Stimulated activated CD4-positive, alpha-beta T cell treated with anti-CD3 and anti-CD28 coated beads, Interleukin-12 subunit alpha, Interleukin-12 subunit beta, amount 100 ng/mL, for 4 hours (primary cell): Measurements from ENCODE around the gene TMEM248.
A peak's percentile ranks its signal among the peaks of the same experiment; 100 is the strongest.
"Not testable (repeated sequence)": the region's sequence is repeated elsewhere in the genome, so short reads cannot be mapped to it uniquely, and the experiment has no call there.

Source experiments
- DNase-seq: peaks from one replicate; pipeline ENCODE4 v3.0.0-alpha.2; 2020

TMEM248 gene

DNA sequence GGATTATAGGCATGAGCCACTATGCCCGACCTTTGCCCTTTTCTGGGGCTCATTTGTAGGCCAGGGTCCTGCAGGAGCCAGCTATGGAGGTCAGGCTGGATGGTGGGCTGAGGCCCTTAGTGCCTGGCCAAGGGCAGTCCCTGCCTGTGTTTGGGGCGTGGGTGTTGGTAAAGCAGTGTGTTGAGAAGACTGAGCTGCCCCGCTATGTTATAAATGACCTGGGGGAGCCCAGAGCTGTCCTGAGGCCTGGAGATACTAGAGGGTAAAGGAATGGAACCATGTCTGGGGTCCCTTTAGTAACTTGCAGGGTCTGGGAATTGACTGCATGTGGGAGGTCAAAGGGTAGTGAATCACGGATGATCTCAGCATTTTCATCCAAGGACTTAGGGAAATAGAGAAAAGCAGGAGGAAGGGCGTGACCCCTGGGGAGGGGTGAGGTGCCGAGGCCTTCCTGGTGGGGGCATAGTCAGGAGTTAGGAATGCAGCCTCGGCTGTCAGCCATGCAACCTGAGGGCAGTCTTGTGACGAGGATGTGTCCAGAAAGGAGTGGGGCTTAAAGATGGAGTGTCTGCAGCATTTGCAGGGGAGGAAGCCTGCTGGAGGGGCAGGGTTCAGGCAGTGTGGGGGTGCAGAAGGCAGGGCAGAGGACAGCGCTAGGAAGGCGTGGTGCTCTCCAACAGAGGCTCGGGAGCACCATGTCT is 31.5 kb downstream of the TMEM248 start:
- DNase-seq: no peak

DNA sequence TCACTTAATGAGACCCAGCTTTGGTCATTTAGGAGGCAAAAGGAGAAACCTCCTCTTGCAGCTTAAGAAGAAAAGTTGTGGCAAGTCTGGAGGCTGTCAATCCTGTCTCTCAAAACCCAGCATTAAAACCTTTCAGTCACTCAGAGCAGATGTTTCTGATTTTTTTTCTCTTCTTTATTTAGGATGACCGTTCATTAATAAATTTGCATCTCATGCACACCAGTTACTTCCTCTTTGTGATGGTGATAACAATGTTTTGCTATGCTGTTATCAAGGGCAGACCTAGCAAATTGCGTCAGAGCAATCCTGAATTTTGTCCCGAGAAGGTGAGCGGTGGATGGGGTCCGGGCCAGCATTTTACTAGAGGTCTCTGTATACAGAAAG is 32.0 kb downstream of the TMEM248 start:
- DNase-seq: no peak

DNA sequence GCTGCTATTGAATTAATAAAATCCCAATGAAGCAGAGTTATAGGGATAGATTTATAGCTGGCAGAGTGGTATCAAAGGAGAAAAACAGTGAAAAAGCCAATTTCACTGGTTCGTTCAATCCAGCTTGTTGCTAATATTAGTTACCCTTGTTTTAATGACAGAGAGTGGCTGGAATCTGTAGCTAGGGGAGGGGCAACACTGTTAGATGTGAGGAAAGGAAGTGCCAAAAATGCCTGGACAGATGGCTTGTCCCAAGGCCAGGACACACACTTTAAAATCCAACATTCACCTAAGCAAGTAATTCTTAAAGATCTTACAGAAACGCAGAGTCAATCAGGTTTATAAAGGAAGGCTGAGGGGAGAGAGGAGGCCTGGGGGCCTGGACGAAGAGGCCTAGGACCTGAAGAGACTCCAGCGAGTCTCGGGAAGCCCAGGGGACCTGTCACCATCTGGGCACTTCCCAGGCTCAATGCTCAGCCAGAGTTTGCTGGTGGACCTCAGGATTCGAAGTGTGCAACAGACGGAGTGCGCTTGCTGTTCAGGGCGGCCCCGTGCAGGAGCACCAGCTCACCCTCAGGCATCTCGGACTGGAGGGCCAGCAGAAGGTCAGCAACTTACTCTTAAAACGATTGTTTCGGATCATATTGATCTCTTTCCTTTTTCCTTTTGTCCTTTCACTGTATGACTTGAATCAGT is 36.7 kb downstream of the TMEM248 start:
- no peak for DNase-seq

DNA sequence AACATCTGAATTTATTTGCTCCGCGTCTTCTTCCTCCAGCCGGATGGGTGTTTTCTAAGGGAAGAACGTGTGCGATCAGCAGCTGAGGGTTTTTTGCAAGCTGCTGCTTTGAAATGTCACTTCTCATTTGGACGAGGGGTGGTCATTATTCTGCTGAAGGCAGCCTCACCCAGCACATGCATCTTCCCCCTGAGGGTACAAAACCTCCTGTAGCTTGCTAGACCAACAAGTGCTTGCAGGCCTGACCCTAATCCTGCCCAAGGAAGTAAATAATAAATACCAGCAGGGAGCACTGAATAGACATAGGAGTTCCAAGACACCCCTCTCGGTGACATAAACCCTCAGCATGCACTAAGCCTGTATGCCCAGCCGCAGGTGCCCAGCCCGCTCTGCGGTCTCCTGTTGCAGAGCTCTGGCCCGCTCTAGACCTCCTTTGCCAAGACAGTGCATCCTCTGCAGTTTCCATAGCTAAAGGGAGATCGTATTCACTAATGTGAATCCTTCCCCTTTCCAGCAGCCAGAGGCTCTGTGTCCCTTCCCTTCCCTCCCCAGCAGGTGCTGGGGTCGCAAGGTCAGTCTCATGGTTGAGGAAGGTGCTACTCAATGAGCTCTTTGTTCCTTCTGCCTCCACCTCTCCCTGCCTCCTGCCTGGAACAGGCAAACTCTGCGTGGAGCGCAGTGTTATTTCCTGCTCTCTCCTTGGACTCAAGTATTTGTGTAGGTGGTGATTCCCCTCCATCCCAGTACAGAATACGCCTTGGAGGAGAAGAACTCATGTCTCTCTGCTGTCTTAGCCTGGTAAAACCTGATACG is 37.7 kb downstream of the TMEM248 start:
- no peak for DNase-seq

DNA sequence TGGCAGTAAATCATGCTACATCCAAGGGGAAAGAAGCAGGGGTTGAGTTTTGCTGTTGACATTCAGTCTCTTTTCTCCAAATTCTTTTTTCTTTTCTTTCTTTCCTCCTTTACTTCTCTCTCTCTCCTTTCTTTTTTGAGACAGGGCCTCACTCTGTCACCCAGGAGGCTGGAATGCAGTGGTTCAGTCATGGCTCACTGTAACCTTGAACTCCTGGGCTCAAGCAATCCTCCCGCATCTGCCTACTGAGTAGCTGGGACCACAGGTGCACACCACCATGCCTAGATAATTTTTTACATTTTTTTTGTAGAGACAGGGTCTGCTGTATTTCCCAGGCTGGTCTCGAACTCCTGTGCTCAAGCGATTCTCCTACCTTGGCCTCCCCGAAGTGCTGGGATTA is 39.2 kb downstream of the TMEM248 start:
- no peak for DNase-seq

DNA sequence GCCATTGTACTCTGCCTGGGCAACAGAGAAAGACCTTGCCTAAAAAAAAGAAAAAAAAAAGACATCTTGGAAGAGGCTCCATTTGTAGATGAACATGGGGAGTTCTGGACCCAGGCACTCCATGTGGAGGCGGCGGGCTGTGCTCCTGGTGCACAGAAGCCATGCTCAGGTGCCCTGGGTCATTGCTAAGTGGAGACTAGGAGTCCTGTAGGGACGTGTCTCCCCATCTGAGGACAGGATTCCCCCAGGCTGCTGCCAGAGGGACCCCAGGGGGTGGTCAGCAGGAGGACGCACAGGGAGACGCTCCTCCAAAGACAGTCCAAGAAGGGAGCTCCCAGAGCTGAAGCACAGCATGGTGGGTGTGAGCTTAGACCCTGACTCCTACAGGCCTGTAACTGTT is 40.1 kb downstream of the TMEM248 start:
- DNase-seq: no peak

DNA sequence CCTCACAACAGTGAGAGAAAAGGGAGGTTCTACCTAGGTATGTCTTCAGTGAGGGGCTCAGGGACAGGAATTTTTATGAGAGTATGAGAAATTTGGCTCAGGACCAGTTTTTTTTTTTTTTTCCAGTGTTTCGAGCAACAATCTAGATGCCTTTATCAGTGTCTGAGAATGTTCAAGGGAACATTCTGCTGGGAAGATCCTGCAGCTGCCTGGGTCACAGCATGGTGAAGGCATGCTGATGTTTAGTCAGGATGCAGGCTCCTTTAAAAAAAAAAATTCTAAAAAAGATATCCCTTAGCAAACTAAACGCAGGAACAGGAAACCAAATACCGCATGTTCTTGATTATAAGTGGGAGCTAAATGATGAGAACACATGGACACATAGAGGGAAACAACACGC is 43.4 kb downstream of the TMEM248 start:
- no peak for DNase-seq

DNA sequence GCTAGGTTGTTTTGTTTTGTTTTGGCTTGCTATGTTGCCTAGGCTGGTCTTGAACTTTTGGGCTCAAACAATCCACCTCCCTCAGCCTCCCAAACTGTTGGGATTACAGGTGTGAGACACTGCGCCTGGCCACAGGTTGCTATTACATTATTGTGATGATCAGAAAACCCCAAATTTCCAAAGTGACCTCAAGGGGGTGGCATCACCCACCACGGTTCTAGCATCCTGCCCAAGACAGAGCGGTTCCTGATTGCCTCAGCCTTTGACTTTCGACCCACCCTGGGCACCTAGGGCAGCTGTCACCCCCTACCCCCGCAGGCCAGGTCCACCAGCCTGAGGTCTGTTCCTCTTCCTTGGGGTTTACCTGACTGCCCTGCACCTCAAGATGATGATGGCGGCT is 46.0 kb downstream of the TMEM248 start:
- DNase-seq: no peak

DNA sequence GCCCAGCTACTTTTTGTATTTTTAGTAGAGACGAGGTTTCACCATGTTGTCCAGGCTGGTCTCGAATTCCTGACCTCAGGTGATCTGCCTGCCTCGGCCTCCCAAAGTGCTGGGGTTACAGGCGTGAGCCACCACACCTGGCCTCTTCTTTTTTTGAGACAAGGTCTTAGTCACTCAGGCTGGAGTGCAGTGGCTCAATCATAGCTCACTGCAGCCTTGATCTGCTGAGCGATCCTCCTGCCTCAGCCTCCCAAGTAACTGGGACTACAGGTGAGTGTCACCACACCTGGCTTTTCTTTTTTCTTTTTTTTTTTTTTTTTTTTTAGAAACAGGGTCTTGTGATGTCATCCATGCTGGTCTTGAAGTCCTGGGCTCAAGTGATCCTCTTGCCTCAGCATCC is 48.0 kb downstream of the TMEM248 start:
- not testable (repeated sequence) for DNase-seq

DNA sequence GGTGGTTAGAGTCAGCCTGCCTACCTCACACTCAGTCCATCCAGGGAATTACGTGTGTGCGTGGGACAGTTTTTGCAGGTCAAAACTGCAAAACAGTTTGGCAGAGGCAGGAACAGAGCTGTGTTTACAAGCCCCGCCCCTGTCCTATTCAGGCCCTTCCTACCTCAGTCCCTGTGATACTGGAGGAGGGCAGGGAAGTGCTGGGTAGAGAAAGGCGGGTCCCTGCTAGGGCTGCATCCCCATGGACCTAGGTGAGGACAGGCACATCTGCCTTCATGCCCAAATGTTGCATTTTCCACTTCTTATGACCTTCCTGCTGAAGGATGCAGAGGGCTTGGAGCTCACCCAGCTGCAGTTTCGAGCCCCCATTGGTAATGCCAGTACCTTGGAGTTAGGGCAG is 49.3 kb downstream of the TMEM248 start:
- DNase-seq: no peak

DNA sequence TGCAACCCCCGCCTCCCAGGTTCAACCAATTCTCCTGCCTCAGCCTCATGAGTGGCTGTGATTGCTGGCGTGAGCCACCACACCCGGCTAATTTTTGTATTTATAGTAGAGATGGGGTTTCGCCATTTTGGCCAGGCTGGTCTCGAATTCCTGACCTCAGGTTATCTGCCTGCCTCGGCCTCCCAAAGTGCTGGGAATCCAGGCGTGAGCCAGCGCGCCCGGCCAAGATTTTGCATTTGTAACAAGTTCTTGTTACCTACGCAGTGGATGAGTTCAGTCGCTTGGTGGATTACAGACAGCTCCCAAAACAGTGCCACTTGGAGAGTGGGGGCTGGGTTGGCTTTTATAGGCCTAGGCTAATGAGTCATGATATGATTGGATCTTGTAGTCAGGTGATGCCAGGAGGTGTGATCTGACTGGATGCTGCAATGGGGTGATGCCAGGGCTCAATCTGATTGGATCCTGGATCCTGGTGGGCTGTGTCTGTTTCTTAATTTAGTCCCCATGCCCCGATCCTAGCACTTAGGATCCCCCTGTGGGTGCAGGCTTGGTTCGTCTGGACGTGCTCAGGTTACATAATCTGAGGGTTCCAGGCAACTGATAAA is 54.1 kb downstream of the TMEM248 start:
- no peak for DNase-seq

DNA sequence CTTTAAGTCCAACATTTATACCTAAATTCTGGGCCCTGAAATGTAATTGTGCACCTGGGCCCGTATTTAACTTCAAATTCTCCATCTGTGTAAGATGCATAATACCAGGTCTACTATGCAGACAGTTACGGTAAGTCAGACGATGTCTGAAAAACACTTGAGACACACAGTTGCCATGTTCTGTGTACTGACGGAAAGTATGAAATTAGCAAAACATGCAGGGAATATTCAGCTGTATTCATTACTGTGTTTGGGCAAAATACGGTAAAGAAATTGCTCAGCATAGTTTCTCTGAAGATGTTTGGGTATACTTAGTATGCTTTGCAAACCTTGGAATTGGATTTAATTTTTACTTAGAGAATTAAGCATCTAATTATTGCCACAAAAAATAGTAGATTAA is 57.3 kb downstream of the TMEM248 start:
- DNase-seq: not testable (repeated sequence)

DNA sequence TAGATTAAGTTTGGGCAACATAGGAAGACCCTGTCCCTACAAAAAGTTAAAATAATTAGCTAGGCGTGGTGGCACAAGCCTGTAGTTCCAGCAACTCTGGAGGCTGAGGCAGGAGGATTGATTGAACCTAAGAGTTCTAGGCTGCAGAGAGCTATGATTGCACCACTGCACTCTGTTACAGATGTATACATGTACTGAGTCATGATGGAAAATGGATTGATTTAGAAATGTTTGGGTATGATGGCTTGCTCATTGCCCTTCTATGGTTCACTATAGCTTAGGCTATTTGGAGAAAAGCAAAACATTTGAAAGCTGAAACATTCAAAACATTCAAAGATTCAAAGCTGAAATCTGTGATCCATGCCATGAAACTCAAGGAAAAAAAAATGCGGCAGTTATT is 58.0 kb downstream of the TMEM248 start:
- DNase-seq: not testable (repeated sequence)

DNA sequence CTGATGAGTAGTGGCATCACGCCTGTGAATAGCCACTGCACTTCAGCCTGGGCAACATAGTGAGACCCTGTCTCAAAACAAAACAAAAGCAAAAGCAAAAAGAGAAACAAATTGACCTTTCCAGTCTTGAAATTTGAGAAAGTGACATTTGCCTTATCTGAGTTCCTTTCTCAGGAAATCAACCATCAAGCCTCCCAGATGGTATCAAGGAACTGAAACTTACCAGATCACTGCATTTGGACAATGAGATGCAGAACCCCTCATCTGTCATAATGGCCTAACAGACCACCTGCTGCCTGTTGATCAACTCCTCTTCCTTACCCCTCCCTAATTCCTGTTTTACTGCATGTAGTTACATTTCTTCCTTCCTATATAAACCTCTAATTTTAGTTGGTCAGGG is 59.3 kb downstream of the TMEM248 start:
- not testable (repeated sequence) for DNase-seq

DNA sequence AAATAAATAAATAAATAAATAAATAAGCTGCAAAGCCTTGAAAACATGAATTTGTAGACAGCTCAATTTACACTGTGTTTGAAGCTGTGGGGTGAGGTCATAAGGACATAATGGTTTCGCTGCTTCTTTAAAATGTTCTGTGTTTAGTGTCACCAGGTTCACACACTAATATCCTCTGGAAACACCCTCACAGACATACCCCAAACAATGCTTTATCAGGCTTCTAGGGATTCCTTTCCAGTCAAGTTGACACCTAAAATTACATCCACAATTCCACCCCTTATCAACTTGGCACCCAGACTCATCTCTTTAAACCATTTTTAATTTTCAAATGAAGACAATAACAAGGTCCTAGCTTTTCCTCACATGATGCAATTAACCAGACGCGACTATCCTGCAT is 68.5 kb downstream of the TMEM248 start:
- DNase-seq: not testable (repeated sequence)

DNA sequence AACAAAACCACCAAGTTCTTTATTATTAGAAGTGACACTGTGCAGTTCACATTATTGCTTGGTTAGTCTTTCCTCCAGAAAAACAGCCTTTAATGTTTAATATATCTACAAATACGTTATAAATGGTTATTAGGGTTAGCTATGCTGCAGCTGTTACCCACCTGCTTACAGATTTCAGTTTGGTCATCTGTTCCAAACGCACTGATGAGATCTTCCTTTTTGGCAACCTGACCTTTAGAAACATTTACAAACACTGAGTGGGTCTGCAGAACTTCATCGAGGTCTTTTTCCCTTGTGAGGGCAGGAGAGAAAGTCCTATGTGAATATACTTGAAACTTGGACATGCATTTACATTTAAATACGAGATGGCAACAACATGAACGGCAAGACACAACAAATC is 73.0 kb downstream of the TMEM248 start:
- not testable (repeated sequence) for DNase-seq

DNA sequence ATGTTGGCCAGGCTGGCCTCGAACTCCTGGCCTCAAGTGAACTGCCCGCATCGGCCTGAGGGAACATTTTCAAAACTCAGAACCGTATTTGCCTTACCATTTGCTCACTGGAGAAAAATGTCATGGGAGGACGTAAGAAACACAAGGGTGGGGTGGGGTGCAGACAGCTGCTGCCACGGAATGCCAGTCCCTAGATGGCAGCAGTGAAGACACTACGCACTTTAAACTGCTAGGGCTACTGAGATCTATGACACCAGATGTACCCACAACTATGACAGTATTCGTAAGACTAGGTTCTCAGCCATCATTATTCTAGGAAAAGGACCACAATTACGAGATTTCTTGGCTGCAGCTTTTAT is 73.6 kb downstream of the TMEM248 start:
- peak; percentile 20 for DNase-seq

DNA sequence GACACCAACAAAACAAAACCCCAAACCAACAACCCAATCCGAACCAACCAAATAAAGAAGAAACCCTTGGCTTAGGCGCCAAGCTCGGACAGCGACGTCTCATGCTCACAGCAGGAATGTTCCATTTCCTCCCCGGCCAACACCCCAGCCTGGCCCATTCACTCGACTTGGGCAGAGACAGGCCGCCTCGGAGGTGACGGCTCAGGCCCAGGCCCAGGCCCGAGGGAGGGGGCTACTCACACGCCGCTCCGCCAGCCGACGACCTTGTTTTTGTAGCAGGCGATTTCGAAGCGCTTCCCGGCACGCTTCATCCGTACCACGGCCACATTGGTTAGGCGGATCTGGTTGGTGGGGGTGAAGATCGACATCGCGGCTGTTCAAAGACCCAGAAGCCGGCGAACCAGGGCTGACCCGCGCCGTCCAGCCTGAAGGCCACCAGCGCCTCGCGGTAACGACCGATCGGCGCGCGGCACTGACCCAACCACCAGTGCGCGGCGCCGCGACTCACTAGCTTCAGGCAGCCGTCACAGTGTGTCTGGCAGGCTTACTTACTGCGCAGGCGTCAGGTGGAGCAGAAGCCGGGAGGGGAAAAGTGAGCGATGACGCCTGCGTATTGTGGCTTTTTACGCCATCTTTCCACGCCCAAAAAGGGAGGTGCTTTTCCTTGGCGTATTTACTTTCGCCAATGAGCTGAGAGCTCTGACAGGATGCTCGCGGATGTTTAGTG is 74.2 kb downstream of the TMEM248 start, which contains the start of gene SBDS:
Gene SBDS, minus strand, starts transcription at position 537 of the 727 bp plus-strand sequence. Its CDS starts 169 bp downstream, at position 368.
- peak; percentile 82 for DNase-seq

DNA sequence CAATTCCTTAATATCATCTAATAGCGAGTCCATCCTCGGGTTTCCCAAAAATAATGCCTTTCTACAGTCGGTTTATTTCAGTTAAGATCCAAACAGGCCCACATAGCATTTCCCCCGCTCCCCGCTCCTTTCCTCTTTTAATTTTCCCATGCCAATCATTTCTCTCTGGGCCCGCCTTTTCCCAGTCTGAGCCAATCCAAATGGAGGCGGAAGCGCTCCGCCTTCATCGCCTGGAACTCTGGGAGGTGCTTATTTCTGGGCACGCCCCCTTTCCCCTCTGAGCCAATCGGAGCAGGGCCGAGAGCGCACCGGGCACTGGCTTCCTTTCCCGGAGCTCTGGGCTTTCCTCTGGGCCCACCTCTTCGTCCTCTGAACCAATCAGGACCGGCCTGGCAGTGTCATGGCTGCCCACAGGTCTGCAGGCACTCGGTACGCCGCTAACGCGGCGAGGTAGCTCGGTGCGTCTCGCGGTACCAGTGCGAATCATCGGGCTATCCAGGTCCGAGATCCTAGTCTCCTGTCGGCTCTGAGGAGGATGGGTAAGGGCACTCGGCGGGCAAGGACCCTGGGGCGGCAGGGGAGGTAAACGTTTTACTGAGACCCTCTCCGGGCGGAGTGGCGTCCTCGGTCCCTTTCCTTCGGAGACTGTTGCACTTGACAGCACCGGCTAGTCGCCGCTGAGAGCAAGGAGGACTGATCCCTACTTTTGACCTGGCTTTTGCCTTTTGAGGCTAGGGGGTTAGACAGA is 75.6 kb downstream of the TMEM248 start, which contains the start of gene TYW1:
Gene TYW1, plus strand, starts transcription at position 390 of the 748 bp plus-strand sequence. Its CDS starts 146 bp downstream, at position 536.
- peak; percentile 96 for DNase-seq

DNA sequence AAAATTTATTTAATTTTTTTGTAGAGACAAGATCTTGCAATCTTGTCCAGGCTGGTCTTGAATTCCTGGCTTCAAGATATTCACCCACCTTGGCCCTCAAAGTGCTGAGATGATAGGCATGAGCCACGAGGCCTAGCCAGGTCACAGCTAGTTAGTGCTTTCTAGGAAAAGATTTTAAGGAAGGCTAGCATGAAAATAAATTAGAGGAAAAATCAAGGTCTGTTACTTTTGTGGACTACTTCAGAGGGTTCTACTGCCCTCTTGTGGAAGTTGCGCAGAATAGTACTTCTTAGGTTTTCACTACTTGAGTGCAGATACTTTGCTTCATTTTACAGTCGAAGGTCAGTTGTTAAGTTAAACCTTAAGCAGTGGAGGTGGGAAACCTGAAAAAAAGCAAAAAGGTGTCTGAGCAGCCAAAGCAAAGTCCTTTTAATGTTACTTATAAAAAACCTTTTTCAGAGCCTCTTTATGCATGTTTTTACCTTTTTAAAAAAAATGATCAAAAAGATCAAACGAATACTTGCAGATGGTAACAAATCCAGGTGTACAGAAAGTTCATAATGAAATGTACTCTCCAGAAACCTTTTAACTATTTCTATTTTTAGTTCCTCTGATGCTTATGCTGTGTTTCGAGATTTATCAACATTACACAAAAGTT is 79.7 kb downstream of the TMEM248 start:
- not testable (repeated sequence) for DNase-seq

DNA sequence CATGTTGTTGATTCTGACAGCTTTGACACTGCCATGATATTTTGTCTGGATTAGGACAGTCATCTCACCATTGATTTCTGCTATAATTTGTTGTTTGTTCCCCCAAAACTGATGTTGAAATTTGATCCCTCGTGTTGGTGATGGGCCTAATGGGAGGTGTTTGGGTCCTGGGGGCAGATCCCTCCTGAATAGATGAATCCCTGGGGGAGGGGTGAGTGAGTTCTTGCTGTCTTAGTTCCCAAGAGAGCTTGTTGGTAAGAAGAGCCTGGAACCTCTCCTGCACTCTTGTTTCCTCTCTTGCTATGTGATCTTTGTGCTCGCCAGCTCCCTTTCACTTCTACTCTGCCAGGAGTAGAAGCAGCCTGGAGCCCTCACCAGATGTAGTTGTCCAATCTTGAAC is 83.1 kb downstream of the TMEM248 start:
- not testable (repeated sequence) for DNase-seq
